CD4-positive, alpha-beta T cell treated with Interleukin-12 subunit alpha and Interleukin-12 subunit beta, for 1 hour (primary cell): ENCODE data around the gene PTPRD.

Experiments used
- DNase-seq: peaks from one replicate; pipeline ENCODE4 v3.0.0-alpha.2; 2020

The PTPRD gene

GRCh38 chr9:9730174-9730573, 882.6 kb downstream of the PTPRD start:
- no peak for DNase-seq

GRCh38 chr9:9729082-9729481, 883.7 kb downstream of the PTPRD start:
- no peak for DNase-seq

GRCh38 chr9:9719373-9720112, 893.3 kb downstream of the PTPRD start:
- no peak for DNase-seq

- DNase-seq, result no peak
These were observed 894.1 kb downstream of the PTPRD start for GRCh38 chr9:9718691-9719090.

- no peak for DNase-seq
These were observed 933.4 kb downstream of the PTPRD start for GRCh38 chr9:9679433-9679832.

GRCh38 chr9:9674461-9674860, 938.3 kb downstream of the PTPRD start:
- no peak for DNase-seq

- no peak for DNase-seq
These were observed 942.3 kb downstream of the PTPRD start for GRCh38 chr9:9670454-9670853.

- DNase-seq, result no peak
These were observed 967.8 kb downstream of the PTPRD start for GRCh38 chr9:9645006-9645405.

GRCh38 chr9:9631284-9631683, 981.5 kb downstream of the PTPRD start:
- no peak for DNase-seq

GRCh38 chr9:9625248-9625647, 987.6 kb downstream of the PTPRD start:
- no peak for DNase-seq

GRCh38 chr9:9623506-9623905, 989.3 kb downstream of the PTPRD start:
- DNase-seq, result no peak

GRCh38 chr9:9621355-9621940, 991.4 kb downstream of the PTPRD start:
- no peak for DNase-seq

- DNase-seq, result no peak
These were observed 992.1 kb downstream of the PTPRD start for GRCh38 chr9:9620736-9621135.

- no peak for DNase-seq
These were observed 997.7 kb downstream of the PTPRD start for GRCh38 chr9:9615086-9615485.

- DNase-seq, result no peak
These were observed 998.2 kb downstream of the PTPRD start for GRCh38 chr9:9614607-9615006.

GRCh38 chr9:9612755-9613154, 1000.0 kb downstream of the PTPRD start:
- DNase-seq, result no peak

GRCh38 chr9:9612270-9612669, 1000.5 kb downstream of the PTPRD start:
- no peak for DNase-seq

- no peak for DNase-seq
These were observed 1007.1 kb downstream of the PTPRD start for GRCh38 chr9:9605681-9606080.

GRCh38 chr9:9603345-9603744, 1009.5 kb downstream of the PTPRD start:
- DNase-seq, result no peak

GRCh38 chr9:9598723-9599122, 1014.1 kb downstream of the PTPRD start:
- no peak for DNase-seq

GRCh38 chr9:9592104-9592503, 1020.7 kb downstream of the PTPRD start:
- DNase-seq, result no peak

- DNase-seq, result no peak
These were observed 1026.9 kb downstream of the PTPRD start for GRCh38 chr9:9585920-9586319.

- DNase-seq, result no peak
These were observed 1038.7 kb downstream of the PTPRD start for GRCh38 chr9:9574080-9574479.

GRCh38 chr9:9565700-9566099, 1047.1 kb downstream of the PTPRD start:
- DNase-seq, result no peak

GRCh38 chr9:9563817-9564216, 1049.0 kb downstream of the PTPRD start:
- DNase-seq, result no peak
